ENCODE measurements around the gene FUOM.

DNA sequence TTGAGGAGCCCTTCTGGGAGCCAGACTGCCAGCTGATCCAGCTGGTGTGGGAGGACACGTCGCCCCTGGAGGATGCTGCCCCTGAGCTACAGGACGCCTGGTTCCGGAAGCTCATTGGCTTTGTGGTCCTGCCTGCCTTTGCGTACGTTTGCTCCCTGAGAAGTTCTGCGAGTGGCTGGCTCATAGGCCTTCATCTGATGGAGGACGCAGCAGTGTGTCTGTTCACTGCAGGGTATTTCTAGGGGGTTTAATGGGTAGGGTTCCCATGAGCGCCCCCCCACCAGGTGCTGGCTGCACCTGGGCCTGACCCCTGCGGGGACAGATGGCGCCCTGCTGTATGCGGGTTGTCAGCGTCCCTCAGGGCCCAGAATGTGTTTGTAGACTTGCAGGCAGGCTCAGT is 26.3 kb upstream of the FUOM start:
- TF ChIP-seq, protein P1, sequence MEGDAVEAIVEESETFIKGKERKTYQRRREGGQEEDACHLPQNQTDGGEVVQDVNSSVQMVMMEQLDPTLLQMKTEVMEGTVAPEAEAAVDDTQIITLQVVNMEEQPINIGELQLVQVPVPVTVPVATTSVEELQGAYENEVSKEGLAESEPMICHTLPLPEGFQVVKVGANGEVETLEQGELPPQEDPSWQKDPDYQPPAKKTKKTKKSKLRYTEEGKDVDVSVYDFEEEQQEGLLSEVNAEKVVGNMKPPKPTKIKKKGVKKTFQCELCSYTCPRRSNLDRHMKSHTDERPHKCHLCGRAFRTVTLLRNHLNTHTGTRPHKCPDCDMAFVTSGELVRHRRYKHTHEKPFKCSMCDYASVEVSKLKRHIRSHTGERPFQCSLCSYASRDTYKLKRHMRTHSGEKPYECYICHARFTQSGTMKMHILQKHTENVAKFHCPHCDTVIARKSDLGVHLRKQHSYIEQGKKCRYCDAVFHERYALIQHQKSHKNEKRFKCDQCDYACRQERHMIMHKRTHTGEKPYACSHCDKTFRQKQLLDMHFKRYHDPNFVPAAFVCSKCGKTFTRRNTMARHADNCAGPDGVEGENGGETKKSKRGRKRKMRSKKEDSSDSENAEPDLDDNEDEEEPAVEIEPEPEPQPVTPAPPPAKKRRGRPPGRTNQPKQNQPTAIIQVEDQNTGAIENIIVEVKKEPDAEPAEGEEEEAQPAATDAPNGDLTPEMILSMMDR (IDR thresholded peaks at IDR 0.05) = no peak
- TF ChIP-seq POLR2AphosphoS5 (IDR thresholded peaks at IDR 0.05) = no peak

Data from upper lobe of left lung (tissue), 4 donors.